CD14-positive monocyte (primary cell): ENCODE data around the gene CENPP. TPM values are rescaled to one million over a fixed set of nuclear protein-coding genes. Genes with fewer than 3 reads are reported as not detected.

ENCODE experiments used
- DNase-seq, 3 donors: peaks; one replicate each; pipeline ENCODE4 v3.0.0-alpha.2; 2011 to 2022
- H2AFZ ChIP-seq: 2 replicates; pipeline ENCODE4 v1.6.0; 2012; ENCODE audit warnings: mild to moderate bottlenecking, low read depth, low read length, inconsistent platforms; ENCODE audit not compliant: insufficient read depth, poor library complexity, severe bottlenecking
- H3K27ac ChIP-seq, 2 donors: 1 replicate in 1 of 2; 2 replicates in 1 of 2; pipeline ENCODE4 v1.5.1; 2012 to 2013; ENCODE audit warnings: low read length in 2 of 2, control low read depth in 1 of 2, inconsistent platforms in 1 of 2, low read depth in 1 of 2, mild to moderate bottlenecking in 1 of 2
- H3K27me3 ChIP-seq, 2 donors: one replicate each; pipeline versions ENCODE4 v1.6.0 to v1.6.1; 2011 to 2013; ENCODE audit warnings: low read length in 2 of 2; ENCODE audit not compliant: control insufficient read depth in 2 of 2, insufficient read depth in 2 of 2
- H3K36me3 ChIP-seq, 2 donors: replicated peaks in 1 of 2; 1 replicate in 1 of 2; 2 replicates in 1 of 2; pipeline versions ENCODE4 v1.5.1 to v1.6.1; 2012 to 2013; ENCODE audit warnings: low read length in 2 of 2, control low read depth in 1 of 2, inconsistent platforms in 1 of 2, mild to moderate bottlenecking in 1 of 2; ENCODE audit not compliant: insufficient read depth in 2 of 2, control insufficient read depth in 1 of 2
- H3K4me1 ChIP-seq, 2 donors: 1 replicate in 1 of 2; 2 replicates in 1 of 2; pipeline versions ENCODE4 v1.5.1 to v1.6.1; 2012 to 2013; ENCODE audit warnings: low read length in 2 of 2, control low read depth in 1 of 2, inconsistent platforms in 1 of 2, mild to moderate bottlenecking in 1 of 2, moderate library complexity in 1 of 2; ENCODE audit not compliant: insufficient read depth in 2 of 2, control insufficient read depth in 1 of 2
- H3K4me2 ChIP-seq: replicated peaks from 2 replicates; pipeline ENCODE3; 2012; ENCODE audit warnings: low read length, moderate library complexity, mild to moderate bottlenecking; ENCODE audit not compliant: poor library complexity, severe bottlenecking; ENCODE audit errors: extremely low read depth
- H3K4me3 ChIP-seq, 3 experiments: fragments of 200-600 bp in 1 of 3; sonication (generic) in 1 of 3; replicated peaks in 1 of 3; 1 replicate in 2 of 3; 2 replicates in 1 of 3; pipeline ENCODE4 v1.5.1; 2011 to 2013; ENCODE audit warnings: low read length in 3 of 3, mild to moderate bottlenecking in 3 of 3, control low read depth in 2 of 3, low read depth in 2 of 3, inconsistent platforms in 1 of 3, moderate library complexity in 1 of 3
- H3K79me2 ChIP-seq: 2 replicates; pipeline ENCODE4 v1.6.0; 2012; ENCODE audit warnings: mild to moderate bottlenecking, control low read depth, inconsistent platforms, low read length, moderate library complexity; ENCODE audit not compliant: insufficient read depth
- H3K9ac ChIP-seq: 2 replicates; pipeline ENCODE4 v1.6.0; 2017; ENCODE audit warnings: low read length, mild to moderate bottlenecking; ENCODE audit not compliant: insufficient read depth, poor library complexity, severe bottlenecking
- H3K9me3 ChIP-seq, 2 donors: replicated peaks in 1 of 2; 1 replicate in 1 of 2; 2 replicates in 1 of 2; pipeline versions ENCODE4 v1.5.1 to v1.6.1; 2012 to 2013; ENCODE audit warnings: low read length in 2 of 2, control low read depth in 1 of 2; ENCODE audit not compliant: control insufficient read depth in 1 of 2, insufficient read depth in 1 of 2
- H4K20me1 ChIP-seq: 2 replicates; pipeline ENCODE4 v1.6.0; 2012; ENCODE audit warnings: mild to moderate bottlenecking, low read length, control low read depth, moderate library complexity; ENCODE audit not compliant: insufficient read depth
- H3K27ac Mint-ChIP-seq, 7 donors: one replicate each; pipeline ENCODE4 v1.8.0; 2020; ENCODE audit warnings: mild to moderate bottlenecking in 7 of 7, mixed read lengths in 7 of 7, moderate library complexity in 6 of 7, inconsistent platforms in 2 of 7
- H3K27me3 Mint-ChIP-seq, 3 donors: one replicate each; pipeline ENCODE4 v1.8.0; 2021 to 2022; ENCODE audit warnings: low read depth in 3 of 3, mild to moderate bottlenecking in 3 of 3, mixed read lengths in 3 of 3, moderate library complexity in 3 of 3, inconsistent platforms in 1 of 3
- H3K36me3 Mint-ChIP-seq, 2 donors: one replicate each; pipeline ENCODE4 v1.8.0; 2020; ENCODE audit warnings: mixed read lengths in 2 of 2, inconsistent platforms in 1 of 2, mild to moderate bottlenecking in 1 of 2
- H3K4me1 Mint-ChIP-seq: one replicate; pipeline ENCODE4 v1.8.0; 2020; ENCODE audit warnings: mild to moderate bottlenecking, mixed read lengths
- H3K4me3 Mint-ChIP-seq, 2 donors: one replicate each; pipeline ENCODE4 v1.8.0; 2020; ENCODE audit warnings: mild to moderate bottlenecking in 2 of 2, mixed read lengths in 2 of 2, moderate library complexity in 1 of 2
- H3K9me3 Mint-ChIP-seq, 7 donors: one replicate each; pipeline ENCODE4 v1.8.0; 2020 to 2022; ENCODE audit warnings: mixed read lengths in 7 of 7, mild to moderate bottlenecking in 6 of 7, moderate library complexity in 6 of 7, inconsistent platforms in 2 of 7
- WGBS: methylation state at CpG from one replicate; pipeline ENCODE4 v1.1.5; 2013; ENCODE audit warnings: missing lambda C conversion rate; ENCODE audit not compliant: insufficient coverage; 5-methylcytosine and 5-hydroxymethylcytosine counted together
- intact Hi-C, 2 donors: fragments of 100-400 bp; cut with micrococcal nuclease; formaldehyde crosslinking; loops; one replicate each; pipeline versions ENCODE4 v1.15.0 to v1.15.1; 2023
- polyA plus RNA-seq, 3 donors: library from polyadenylated mRNA; depleted of rRNA in 1 of 3; unstranded in 2 of 3; stranded (reverse) in 1 of 3; fragments of 300-500 nt in 2 of 3; fragments of >200 nt in 1 of 3; fragmentation: Illumina TruSeq in 2 of 3; gene quantifications; 1 replicate in 2 of 3; 2 replicates in 1 of 3; pipeline ENCODE4 v1.2.3, GENCODE V29; 2012 to 2021
- TF ChIP-seq, protein P1 (sequence below): fragments of 200-600 bp; IDR thresholded peaks from one replicate; pipeline ENCODE4 v1.8.0; 2022; ENCODE audit warnings: antibody characterized with exemption, mild to moderate bottlenecking

CENPP gene
- polyA plus RNA-seq, 3 donors, result 0.50 to 1.1 (median 1.1) TPM

GRCh38 chr9:92483627-92484545 is 158.1 kb downstream of the CENPP start:
- TF ChIP-seq, protein P1, sequence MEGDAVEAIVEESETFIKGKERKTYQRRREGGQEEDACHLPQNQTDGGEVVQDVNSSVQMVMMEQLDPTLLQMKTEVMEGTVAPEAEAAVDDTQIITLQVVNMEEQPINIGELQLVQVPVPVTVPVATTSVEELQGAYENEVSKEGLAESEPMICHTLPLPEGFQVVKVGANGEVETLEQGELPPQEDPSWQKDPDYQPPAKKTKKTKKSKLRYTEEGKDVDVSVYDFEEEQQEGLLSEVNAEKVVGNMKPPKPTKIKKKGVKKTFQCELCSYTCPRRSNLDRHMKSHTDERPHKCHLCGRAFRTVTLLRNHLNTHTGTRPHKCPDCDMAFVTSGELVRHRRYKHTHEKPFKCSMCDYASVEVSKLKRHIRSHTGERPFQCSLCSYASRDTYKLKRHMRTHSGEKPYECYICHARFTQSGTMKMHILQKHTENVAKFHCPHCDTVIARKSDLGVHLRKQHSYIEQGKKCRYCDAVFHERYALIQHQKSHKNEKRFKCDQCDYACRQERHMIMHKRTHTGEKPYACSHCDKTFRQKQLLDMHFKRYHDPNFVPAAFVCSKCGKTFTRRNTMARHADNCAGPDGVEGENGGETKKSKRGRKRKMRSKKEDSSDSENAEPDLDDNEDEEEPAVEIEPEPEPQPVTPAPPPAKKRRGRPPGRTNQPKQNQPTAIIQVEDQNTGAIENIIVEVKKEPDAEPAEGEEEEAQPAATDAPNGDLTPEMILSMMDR, result no peak
- Histone ChIP-seq H4K20me1 (no peaks in the 10 kb centered on the region), H3K27me3 (no peaks in the 10 kb centered on the region), H2AFZ (no peak overlapping the region), H3K36me3 (no peaks in the 10 kb centered on the region), H3K4me2 (no peak overlapping the region), H3K9me3 (no peaks in the 10 kb centered on the region), H3K4me3 (no peak overlapping the region), H3K4me1 (no peaks in the 10 kb centered on the region), H3K27ac (no peak overlapping the region), H3K9ac (no peak overlapping the region), H3K79me2 (no peaks in the 10 kb centered on the region)
- H3K27me3 Mint-ChIP-seq, result no peaks in the 10 kb centered on the region
- peak overlapping the region in 1 of 7 donors; percentile 24 for H3K27ac Mint-ChIP-seq
- H3K4me3 Mint-ChIP-seq, result no peak overlapping the region
- peaks cover 0 to 2% (median 0%) of the 10 kb centered on the region in 7 donors for H3K9me3 Mint-ChIP-seq
- WGBS, result no CpG with 5 or more reads among the region's 5 CpGs
- intact Hi-C loops, result no loop called here
- peaks cover 0 to 2% of the 10 kb centered on the region in 2 donors for H3K36me3 Mint-ChIP-seq
- DNase-seq, result no peak
- peaks cover 8% of the 10 kb centered on the region for H3K4me1 Mint-ChIP-seq

GRCh38 chr9:92484563-92484962 is 158.8 kb downstream of the CENPP start:
- Histone ChIP-seq H3K36me3 (no peaks in the 10 kb centered on the region), H3K9ac (no peak overlapping the region), H3K27ac (no peak overlapping the region), H3K27me3 (no peaks in the 10 kb centered on the region), H4K20me1 (no peaks in the 10 kb centered on the region), H3K79me2 (no peaks in the 10 kb centered on the region), H3K4me2 (no peak overlapping the region), H3K4me3 (no peak overlapping the region), H2AFZ (no peak overlapping the region), H3K4me1 (no peaks in the 10 kb centered on the region), H3K9me3 (no peaks in the 10 kb centered on the region)
- peaks cover 10% of the 10 kb centered on the region for H3K4me1 Mint-ChIP-seq
- no peaks in the 10 kb centered on the region for H3K36me3 Mint-ChIP-seq
- DNase-seq, result no peak
- no peaks in the 10 kb centered on the region for H3K27me3 Mint-ChIP-seq
- no CpG with 5 or more reads among the region's 3 CpGs for WGBS
- no peak overlapping the region for H3K27ac Mint-ChIP-seq
- TF ChIP-seq, protein P1, result no peak
- intact Hi-C loops, result no loop called here
- peaks cover 0 to 2% (median 0%) of the 10 kb centered on the region in 7 donors for H3K9me3 Mint-ChIP-seq
- H3K4me3 Mint-ChIP-seq, result no peak overlapping the region
